ENCODE data around the gene AGFG1.
"Not testable (repeated sequence)": the region's sequence is repeated elsewhere in the genome, so short reads cannot be mapped to it uniquely, and the experiment has no call there.

AGFG1 gene

GRCh38 chr2:227503433-227504406 lies 31.8 kb downstream of the AGFG1 start:
- DNase-seq = no peak

- no peak for DNase-seq
Observed at GRCh38 chr2:227504700-227505099, 32.7 kb downstream of the AGFG1 start.

- no peak for DNase-seq
Observed at GRCh38 chr2:227506456-227506855, 34.5 kb downstream of the AGFG1 start.

GRCh38 chr2:227507963-227508362 lies 36.0 kb downstream of the AGFG1 start:
- DNase-seq = no peak

- no peak for DNase-seq
Observed at GRCh38 chr2:227509076-227509475, 37.1 kb downstream of the AGFG1 start.

GRCh38 chr2:227509824-227510619 lies 38.1 kb downstream of the AGFG1 start:
- DNase-seq = no peak

- DNase-seq = no peak
Observed at GRCh38 chr2:227510620-227510958, 38.6 kb downstream of the AGFG1 start.

GRCh38 chr2:227511239-227511930 lies 39.4 kb downstream of the AGFG1 start:
- no peak for DNase-seq

- no peak for DNase-seq
Observed at GRCh38 chr2:227511955-227512354, 40.0 kb downstream of the AGFG1 start.

- DNase-seq = no peak
Observed at GRCh38 chr2:227513113-227513512, 41.2 kb downstream of the AGFG1 start.

- DNase-seq = no peak
Observed at GRCh38 chr2:227515742-227516141, 43.8 kb downstream of the AGFG1 start.

GRCh38 chr2:227517724-227518123 lies 45.8 kb downstream of the AGFG1 start:
- DNase-seq = no peak

- DNase-seq = not testable (repeated sequence)
Observed at GRCh38 chr2:227518278-227518865, 46.4 kb downstream of the AGFG1 start.

GRCh38 chr2:227521178-227521577 lies 49.2 kb downstream of the AGFG1 start:
- not testable (repeated sequence) for DNase-seq

- DNase-seq = no peak
Observed at GRCh38 chr2:227524665-227525064, 52.7 kb downstream of the AGFG1 start.

- no peak for DNase-seq
Observed at GRCh38 chr2:227527351-227527750, 55.4 kb downstream of the AGFG1 start.

- no peak for DNase-seq
Observed at GRCh38 chr2:227528803-227529202, 56.8 kb downstream of the AGFG1 start.

- no peak for DNase-seq
Observed at GRCh38 chr2:227529871-227530270, 57.9 kb downstream of the AGFG1 start.

GRCh38 chr2:227534714-227535113 lies 62.8 kb downstream of the AGFG1 start:
- DNase-seq = no peak

GRCh38 chr2:227536445-227536844 lies 64.5 kb downstream of the AGFG1 start:
- no peak for DNase-seq

GRCh38 chr2:227539465-227539956 lies 67.6 kb downstream of the AGFG1 start:
- DNase-seq = no peak

- DNase-seq = not testable (repeated sequence)
Observed at GRCh38 chr2:227540352-227540751, 68.4 kb downstream of the AGFG1 start.

- DNase-seq = peak in 1 of 2 donors; percentile 1
Observed at GRCh38 chr2:227545990-227546389, 74.0 kb downstream of the AGFG1 start.

Data from CD4-positive, alpha-beta T cell treated with Interleukin-4 for 1 hour (primary cell).